Aorta (tissue), 5 donors: ENCODE measurements around the gene TMEM212. TPM values are rescaled to one million over a fixed set of nuclear protein-coding genes. Genes with fewer than 3 reads are reported as not detected.
"Not testable (repeated sequence)": the region's sequence is repeated elsewhere in the genome, so short reads cannot be mapped to it uniquely, and the experiment has no call there.

Experiments
- ATAC-seq: fragments of 200-7000 bp; cut with Tn5 transposase; one replicate; pipeline ENCODE4 v1.9.1; 2022; ENCODE audit warnings: moderate library complexity; ENCODE audit not compliant: low FRiP score
- DNase-seq, 2 donors: peaks; one replicate each; pipeline ENCODE4 v3.0.0-alpha.2; 2020
- H3K27ac ChIP-seq, 2 donors: one replicate each; pipeline ENCODE4 v1.5.1; 2013; ENCODE audit warnings: low read length in 2 of 2, mild to moderate bottlenecking in 2 of 2, moderate library complexity in 2 of 2, control low read depth in 1 of 2, inconsistent platforms in 1 of 2, low read depth in 1 of 2
- H3K27me3 ChIP-seq, 2 donors: one replicate each; pipeline ENCODE4 v1.6.1; 2013; ENCODE audit warnings: control low read depth in 1 of 2, low read length in 1 of 2, mild to moderate bottlenecking in 1 of 2, moderate library complexity in 1 of 2; ENCODE audit not compliant: insufficient read depth in 2 of 2, control insufficient read depth in 1 of 2
- H3K36me3 ChIP-seq, 2 donors: one replicate each; pipeline ENCODE4 v1.6.1; 2013; ENCODE audit warnings: control low read depth in 1 of 2, low read length in 1 of 2, mild to moderate bottlenecking in 1 of 2; ENCODE audit not compliant: insufficient read depth in 2 of 2, control insufficient read depth in 1 of 2
- H3K4me1 ChIP-seq, 2 donors: one replicate each; pipeline ENCODE4 v1.6.1; 2013; ENCODE audit warnings: low read length in 2 of 2, control low read depth in 1 of 2, mild to moderate bottlenecking in 1 of 2, moderate library complexity in 1 of 2; ENCODE audit not compliant: insufficient read depth in 2 of 2, control insufficient read depth in 1 of 2
- H3K4me3 ChIP-seq, 2 donors: one replicate each; pipeline ENCODE4 v1.5.1; 2013; ENCODE audit warnings: low read length in 2 of 2, control low read depth in 1 of 2, mild to moderate bottlenecking in 1 of 2
- H3K9me3 ChIP-seq: one replicate; pipeline ENCODE4 v1.6.1; 2013; ENCODE audit warnings: mild to moderate bottlenecking, low read length; ENCODE audit not compliant: control insufficient read depth
- WGBS, 2 donors: extraction: QIAGEN DNeasy Blood & Tissue Kit; methylation state at CpG; one replicate each; pipeline ENCODE4 v1.1.7; 2013; 5-methylcytosine and 5-hydroxymethylcytosine counted together
- intact Hi-C, 2 donors: fragments of 100-400 bp; cut with DNase I; formaldehyde crosslinking; loops; one replicate each; pipeline versions ENCODE4 v1.14.2 to v1.15.0; 2022
- polyA plus RNA-seq, 2 donors: library from polyadenylated mRNA; stranded (reverse); fragments of 200-250 nt; gene quantifications; one replicate each; pipeline ENCODE4 v1.2.3, GENCODE V29; 2013
- total RNA-seq, 2 donors: library from RNA; stranded (reverse); fragmentation: NEBNext Ultra II Directional; extraction: Animal tissue kit (Norgen Biotek cat#: 25700); gene quantifications; one replicate each; pipeline ENCODE4 v1.2.1, GENCODE V29; 2021
- donor health status: healthy with polysubstance abuse.
- donor health status: Bipolar disorder and iron deficiency.
- donor health status: DM: no; HTN: no; CAD: no.
- donor health status: DM: no; HTN: no; CAD: no.
- donor health status: DM: yes; HTN: yes; CAD: no.

The TMEM212 gene
- total and polyA plus RNA-seq, 4 donors: not detected

GRCh38 chr3:171811295-171811912 is 31.7 kb upstream of the TMEM212 start:
- H3K27ac ChIP-seq: no peak overlapping the region
- WGBS, 2 donors: 12 to 17% methylated on average over 4 of the region's 4 CpGs
- H3K27me3 ChIP-seq: no peaks in the 10 kb centered on the region
- DNase-seq: no peak
- no peak overlapping the region for H3K4me3 ChIP-seq
- H3K36me3 ChIP-seq: no peaks in the 10 kb centered on the region
- no peaks in the 10 kb centered on the region for H3K4me1 ChIP-seq
- peak; percentile 74 for ATAC-seq
- intact Hi-C loops: no loop called here
- no peaks in the 10 kb centered on the region for H3K9me3 ChIP-seq

GRCh38 chr3:171811913-171812335 is 31.2 kb upstream of the TMEM212 start:
- no peaks in the 10 kb centered on the region for H3K9me3 ChIP-seq
- no peaks in the 10 kb centered on the region for H3K36me3 ChIP-seq
- no peaks in the 10 kb centered on the region for H3K4me1 ChIP-seq
- H3K27me3 ChIP-seq: no peaks in the 10 kb centered on the region
- WGBS, 2 donors: 95 to 97% methylated on average over 9 of the region's 9 CpGs
- no peak overlapping the region for H3K27ac ChIP-seq
- intact Hi-C loops: no loop called here
- ATAC-seq: no peak
- H3K4me3 ChIP-seq: no peak overlapping the region
- no peak for DNase-seq

GRCh38 chr3:171812811-171813210 is 30.3 kb upstream of the TMEM212 start:
- Histone ChIP-seq H3K4me1 (no peaks in the 10 kb centered on the region), H3K27ac (no peak overlapping the region), H3K27me3 (no peaks in the 10 kb centered on the region), H3K36me3 (no peaks in the 10 kb centered on the region), H3K4me3 (no peak overlapping the region), H3K9me3 (no peaks in the 10 kb centered on the region)
- DNase-seq: no peak
- WGBS, 2 donors: 93 to 94% methylated on average over 2 of the region's 2 CpGs
- ATAC-seq: no peak
- intact Hi-C loops: no loop called here

GRCh38 chr3:171813278-171813896 is 29.8 kb upstream of the TMEM212 start:
- WGBS, 2 donors: 97 to 99% methylated on average over 3 of the region's 3 CpGs
- H3K4me3 ChIP-seq: no peak overlapping the region
- intact Hi-C loops: no loop called here

GRCh38 chr3:171813897-171814460 is 29.2 kb upstream of the TMEM212 start:
- no peak overlapping the region for H3K27ac ChIP-seq
- no peaks in the 10 kb centered on the region for H3K27me3 ChIP-seq
- 82 to 84% methylated on average over 4 of the region's 4 CpGs for WGBS, 2 donors
- intact Hi-C loops: no loop called here
- no peaks in the 10 kb centered on the region for H3K4me1 ChIP-seq
- no peak for ATAC-seq
- peak in 1 of 2 donors; percentile 62 for DNase-seq
- H3K9me3 ChIP-seq: no peaks in the 10 kb centered on the region
- H3K36me3 ChIP-seq: no peaks in the 10 kb centered on the region
- no peak overlapping the region for H3K4me3 ChIP-seq

More at GRCh38 chr3:171813278-171813896, 29.8 kb upstream of the TMEM212 start:
- Histone ChIP-seq H3K4me1 (no peaks in the 10 kb centered on the region), H3K27me3 (no peaks in the 10 kb centered on the region), H3K36me3 (no peaks in the 10 kb centered on the region), H3K9me3 (no peaks in the 10 kb centered on the region), H3K27ac (no peak overlapping the region)
- ATAC-seq (no peak), DNase-seq (no peak)

- DNase-seq, ATAC-seq, H3K4me3 ChIP-seq, H3K36me3 ChIP-seq, H3K4me1 ChIP-seq, intact Hi-C loops, H3K27me3 ChIP-seq, H3K9me3 ChIP-seq, H3K27ac ChIP-seq: not testable (repeated sequence)
- WGBS, 2 donors: 96 to 97% methylated on average over 6 of the region's 6 CpGs
Measured at GRCh38 chr3:171814662-171815061, 28.5 kb upstream of the TMEM212 start.

- DNase-seq (no peak), ATAC-seq (no peak)
- H3K4me1 ChIP-seq: no peaks in the 10 kb centered on the region
- no peaks in the 10 kb centered on the region for H3K27me3 ChIP-seq
- no peak overlapping the region for H3K27ac ChIP-seq
- intact Hi-C loops: no loop called here
- no peaks in the 10 kb centered on the region for H3K36me3 ChIP-seq
- 3 to 25% methylated on average over 2 of the region's 2 CpGs for WGBS, 2 donors
- H3K9me3 ChIP-seq: no peaks in the 10 kb centered on the region
- H3K4me3 ChIP-seq: no peak overlapping the region
Measured at GRCh38 chr3:171815973-171816595, 27.1 kb upstream of the TMEM212 start.

- no peaks in the 10 kb centered on the region for H3K27me3 ChIP-seq
- 89 to 92% methylated on average over 4 of the region's 4 CpGs for WGBS, 2 donors
- H3K9me3 ChIP-seq: no peaks in the 10 kb centered on the region
- no peaks in the 10 kb centered on the region for H3K4me1 ChIP-seq
- no peak overlapping the region for H3K4me3 ChIP-seq
- intact Hi-C loops: no loop called here
- H3K27ac ChIP-seq: no peak overlapping the region
- no peaks in the 10 kb centered on the region for H3K36me3 ChIP-seq
- no peak for ATAC-seq
- no peak for DNase-seq
Measured at GRCh38 chr3:171817074-171817800, 25.9 kb upstream of the TMEM212 start.
